H9 (cell line): ENCODE measurements around the gene DCHS1. TPM values are rescaled to one million over a fixed set of nuclear protein-coding genes. Genes with fewer than 3 reads are reported as not detected.

Experiments used
- DNase-seq: peaks from one replicate; pipeline ENCODE4 v3.0.0-alpha.2; 2017
- H2AFZ ChIP-seq: one replicate; pipeline ENCODE4 v1.6.1; 2013; ENCODE audit warnings: mild to moderate bottlenecking, low read length, control low read depth, moderate library complexity
- H2AK5ac ChIP-seq: 2 replicates; pipeline ENCODE4 v1.6.1; 2013; ENCODE audit warnings: low read length, control low read depth, mixed read lengths; ENCODE audit not compliant: insufficient read length
- H2BK120ac ChIP-seq: one replicate; pipeline ENCODE4 v1.6.1; 2013; ENCODE audit warnings: low read depth, mild to moderate bottlenecking, low read length, control low read depth, inconsistent platforms; ENCODE audit not compliant: poor library complexity, severe bottlenecking
- H2BK12ac ChIP-seq: 2 replicates; pipeline ENCODE4 v1.6.1; 2013; ENCODE audit warnings: low read length, control low read depth, mixed read lengths, low read depth; ENCODE audit not compliant: insufficient read length
- H2BK15ac ChIP-seq: 2 replicates; pipeline ENCODE4 v1.6.1; 2013; ENCODE audit warnings: low read depth, low read length, control low read depth
- H2BK20ac ChIP-seq: one replicate; pipeline ENCODE4 v1.6.1; 2013; ENCODE audit warnings: low read depth, mild to moderate bottlenecking, low read length, control low read depth, inconsistent platforms; ENCODE audit not compliant: poor library complexity, severe bottlenecking
- H2BK5ac ChIP-seq: 2 replicates; pipeline ENCODE4 v1.6.1; 2013; ENCODE audit warnings: low read length, control low read depth, mixed read lengths; ENCODE audit not compliant: insufficient read length
- H3K14ac ChIP-seq: 2 replicates; pipeline ENCODE4 v1.6.1; 2013; ENCODE audit warnings: low read length, control low read depth; ENCODE audit not compliant: insufficient read depth
- H3K18ac ChIP-seq: 2 replicates; pipeline ENCODE4 v1.6.1; 2013; ENCODE audit warnings: low read depth, mild to moderate bottlenecking, mixed read lengths, low read length, control low read depth; ENCODE audit not compliant: insufficient read length
- H3K23ac ChIP-seq: 2 replicates; pipeline ENCODE4 v1.6.1; 2013; ENCODE audit warnings: low read length, control low read depth, mixed read lengths, low read depth; ENCODE audit not compliant: insufficient read length
- H3K23me2 ChIP-seq: 2 replicates; pipeline ENCODE4 v1.6.1; 2013; ENCODE audit warnings: low read depth, mild to moderate bottlenecking, mixed read lengths, low read length, control low read depth; ENCODE audit not compliant: insufficient read length, poor library complexity, severe bottlenecking
- H3K27ac ChIP-seq: 2 replicates; pipeline ENCODE4 v1.5.1; 2013; ENCODE audit warnings: low read length, control low read depth, mixed read lengths, low read depth; ENCODE audit not compliant: insufficient read length
- H3K27me3 ChIP-seq: 2 replicates; pipeline ENCODE4 v1.6.1; 2013; ENCODE audit warnings: low read length, control low read depth, inconsistent platforms; ENCODE audit not compliant: insufficient read depth
- H3K4ac ChIP-seq: 2 replicates; pipeline ENCODE4 v1.6.1; 2013; ENCODE audit warnings: low read depth, mild to moderate bottlenecking, control low read depth, inconsistent platforms, low read length, moderate library complexity
- H3K4me1 ChIP-seq: 2 replicates; pipeline ENCODE4 v1.6.1; 2013; ENCODE audit warnings: low read length, control low read depth, inconsistent platforms; ENCODE audit not compliant: insufficient read depth
- H3K4me2 ChIP-seq: 2 replicates; pipeline ENCODE4 v1.6.1; 2013; ENCODE audit warnings: low read length, control low read depth, mixed read lengths; ENCODE audit not compliant: insufficient read length, insufficient read depth
- H3K56ac ChIP-seq: 2 replicates; pipeline ENCODE4 v1.6.1; 2013; ENCODE audit warnings: low read depth, mild to moderate bottlenecking, mixed read lengths, low read length, control low read depth; ENCODE audit not compliant: insufficient read length
- H3K79me1 ChIP-seq: 2 replicates; pipeline ENCODE4 v1.6.1; 2013; ENCODE audit warnings: low read depth, mild to moderate bottlenecking, moderate library complexity, low read length, control low read depth, inconsistent platforms; ENCODE audit not compliant: insufficient read depth, poor library complexity, severe bottlenecking
- H3K79me2 ChIP-seq: 2 replicates; pipeline ENCODE4 v1.6.1; 2013; ENCODE audit warnings: low read length, control low read depth, inconsistent platforms; ENCODE audit not compliant: insufficient read depth
- H3K9ac ChIP-seq: 2 replicates; pipeline ENCODE4 v1.6.1; 2013; ENCODE audit warnings: low read length, control low read depth, mixed read lengths; ENCODE audit not compliant: insufficient read length; ENCODE audit errors: extremely low read depth
- H3K9me3 ChIP-seq: one replicate; pipeline ENCODE4 v1.6.1; 2013; ENCODE audit warnings: low read depth, low read length, inconsistent platforms; ENCODE audit not compliant: control insufficient read depth
- H3T11ph ChIP-seq: one replicate; pipeline ENCODE4 v1.6.1; 2013; ENCODE audit warnings: mild to moderate bottlenecking, low read length, control low read depth, inconsistent platforms
- H4K20me1 ChIP-seq: one replicate; pipeline ENCODE4 v1.6.1; 2013; ENCODE audit not compliant: control insufficient read depth, insufficient read length, insufficient read depth
- H4K5ac ChIP-seq: 2 replicates; pipeline ENCODE4 v1.6.1; 2013; ENCODE audit warnings: low read depth, mild to moderate bottlenecking, mixed read lengths, low read length, control low read depth; ENCODE audit not compliant: insufficient read length
- H4K8ac ChIP-seq: replicated peaks from 2 replicates; pipeline ENCODE4 v1.6.1; 2013; ENCODE audit warnings: low read length, control low read depth, mixed read lengths, low read depth; ENCODE audit not compliant: insufficient read length
- H4K91ac ChIP-seq: 2 replicates; pipeline ENCODE4 v1.6.1; 2013; ENCODE audit warnings: low read depth, mild to moderate bottlenecking, moderate library complexity, mixed read lengths, low read length, control low read depth; ENCODE audit not compliant: insufficient read length
- H3K27ac Mint-ChIP-seq, 3 experiments: 2 replicates in 2 of 3; 3 replicates in 1 of 3; pipeline ENCODE4 v1.8.0; 2020 to 2021; ENCODE audit warnings: mixed read lengths in 3 of 3, mild to moderate bottlenecking in 1 of 3, moderate library complexity in 1 of 3
- H3K27me3 Mint-ChIP-seq: 2 replicates; pipeline ENCODE4 v1.8.0; 2021; ENCODE audit warnings: low read depth, mild to moderate bottlenecking, moderate library complexity, mixed read lengths
- H3K36me3 Mint-ChIP-seq, 3 experiments: 2 replicates in 2 of 3; 3 replicates in 1 of 3; pipeline ENCODE4 v1.8.0; 2020 to 2021; ENCODE audit warnings: low read depth in 3 of 3, mixed read lengths in 3 of 3; ENCODE audit not compliant: insufficient read depth in 1 of 3
- H3K4me1 Mint-ChIP-seq, 2 experiments: 2 replicates each; pipeline ENCODE4 v1.8.0; 2020; ENCODE audit warnings: mixed read lengths in 2 of 2
- H3K4me3 Mint-ChIP-seq, 2 experiments: 2 replicates in 1 of 2; 3 replicates in 1 of 2; pipeline ENCODE4 v1.8.0; 2020 to 2021; ENCODE audit warnings: mild to moderate bottlenecking in 2 of 2, mixed read lengths in 2 of 2, moderate library complexity in 1 of 2
- H3K9me3 Mint-ChIP-seq, 2 experiments: 2 replicates in 1 of 2; 3 replicates in 1 of 2; pipeline ENCODE4 v1.8.0; 2020; ENCODE audit warnings: mild to moderate bottlenecking in 2 of 2, mixed read lengths in 2 of 2, moderate library complexity in 1 of 2
- WGBS: extraction: QIAGEN DNeasy Blood & Tissue Kit; methylation state at CpG from one replicate; pipeline ENCODE4 v1.1.7; 2013; ENCODE audit warnings: missing lambda C conversion rate, low lambda C conversion rate, mixed read lengths; ENCODE audit not compliant: insufficient read length; ENCODE audit errors: extremely low coverage; 5-methylcytosine and 5-hydroxymethylcytosine counted together
- total RNA-seq: library from RNA; stranded (reverse); gene quantifications from 2 replicates; pipeline ENCODE4 v1.2.1, GENCODE V29; 2021
- TF ChIP-seq, protein P1 (sequence below): fragments of 200-600 bp; sonication (generic); conservative IDR thresholded peaks from 3 replicates; pipeline ENCODE4 v1.8.0; 2021; ENCODE audit warnings: antibody characterized with exemption, mild to moderate bottlenecking

Gene DCHS1
- total RNA-seq, 1 experiment from 2014 or later: 12.5 TPM

DNA sequence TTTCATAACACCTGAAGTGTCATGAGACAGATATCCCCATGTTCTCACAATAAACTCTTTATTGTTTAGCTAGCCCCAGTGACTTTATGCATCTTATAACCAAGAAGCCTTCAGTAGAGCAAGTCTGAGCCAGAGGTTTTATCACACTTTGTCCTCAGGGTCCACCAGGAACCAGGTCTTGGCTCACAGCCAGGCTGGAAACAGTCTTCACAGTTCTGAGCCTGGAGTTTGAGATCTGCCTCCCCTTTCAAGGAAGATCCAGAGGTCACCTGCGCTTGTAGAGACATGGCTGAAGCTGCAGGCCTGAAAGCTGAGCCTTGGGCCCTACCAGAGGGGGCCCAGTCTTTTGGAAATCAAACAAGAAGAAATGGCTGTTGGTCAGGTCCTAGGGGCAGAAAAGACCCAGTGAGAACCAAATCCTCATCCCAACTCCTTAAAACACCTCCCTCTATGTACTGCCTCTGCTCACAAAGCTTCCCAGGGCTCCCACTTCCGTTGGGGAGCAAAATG, 55.7 kb downstream of the DCHS1 start:
- Histone ChIP-seq H3K9me3 (no peaks in the 10 kb centered on the region), H2AFZ (no peak overlapping the region), H3K27me3 (no peaks in the 10 kb centered on the region), H4K20me1 (no peaks in the 10 kb centered on the region), H3K79me2 (peaks cover 7% of the 10 kb centered on the region; the same call in 1 of the 2 replicates), H2AK5ac (no peak overlapping the region), H3K4ac (no peak overlapping the region), H4K91ac (no peak overlapping the region), H3K56ac (no peak overlapping the region), H3K4me1 (peaks cover 3% of the 10 kb centered on the region; the same call in 1 of the 2 replicates), H2BK15ac (no peak overlapping the region), H3K4me2 (no peak overlapping the region), H2BK120ac (no peak overlapping the region), H3K23me2 (peaks cover 15% of the 10 kb centered on the region), H3K14ac (no peak overlapping the region), H3K23ac (no peak overlapping the region), H3T11ph (no peak overlapping the region), H3K27ac (no peak overlapping the region), H2BK12ac (no peak overlapping the region), H3K79me1 (no peaks in the 10 kb centered on the region), H2BK5ac (no peak overlapping the region), H3K18ac (no peak overlapping the region), H2BK20ac (no peak overlapping the region), H4K8ac (no peak overlapping the region), H3K9ac (no peak overlapping the region), H4K5ac (no peak overlapping the region)
- Mint-ChIP-seq H3K27me3 (no peaks in the 10 kb centered on the region), H3K4me1 (no peaks in the 10 kb centered on the region; a peak in 1 of 4 replicates), H3K4me3 (no peak overlapping the region), H3K27ac (no peak overlapping the region), H3K36me3 (peaks cover 6 to 43% (median 25%) of the 10 kb centered on the region in 3 experiments; a peak in 6 of 7 replicates), H3K9me3 (no peaks in the 10 kb centered on the region)
- no peak for DNase-seq
- TF ChIP-seq, protein P1, sequence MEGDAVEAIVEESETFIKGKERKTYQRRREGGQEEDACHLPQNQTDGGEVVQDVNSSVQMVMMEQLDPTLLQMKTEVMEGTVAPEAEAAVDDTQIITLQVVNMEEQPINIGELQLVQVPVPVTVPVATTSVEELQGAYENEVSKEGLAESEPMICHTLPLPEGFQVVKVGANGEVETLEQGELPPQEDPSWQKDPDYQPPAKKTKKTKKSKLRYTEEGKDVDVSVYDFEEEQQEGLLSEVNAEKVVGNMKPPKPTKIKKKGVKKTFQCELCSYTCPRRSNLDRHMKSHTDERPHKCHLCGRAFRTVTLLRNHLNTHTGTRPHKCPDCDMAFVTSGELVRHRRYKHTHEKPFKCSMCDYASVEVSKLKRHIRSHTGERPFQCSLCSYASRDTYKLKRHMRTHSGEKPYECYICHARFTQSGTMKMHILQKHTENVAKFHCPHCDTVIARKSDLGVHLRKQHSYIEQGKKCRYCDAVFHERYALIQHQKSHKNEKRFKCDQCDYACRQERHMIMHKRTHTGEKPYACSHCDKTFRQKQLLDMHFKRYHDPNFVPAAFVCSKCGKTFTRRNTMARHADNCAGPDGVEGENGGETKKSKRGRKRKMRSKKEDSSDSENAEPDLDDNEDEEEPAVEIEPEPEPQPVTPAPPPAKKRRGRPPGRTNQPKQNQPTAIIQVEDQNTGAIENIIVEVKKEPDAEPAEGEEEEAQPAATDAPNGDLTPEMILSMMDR: no peak
- WGBS: no CpG with 5 or more reads among the region's 2 CpGs
